SK-N-MC (cell line): ENCODE results near the gene POLR2F.

ENCODE experiments used
- EZH2 ChIP-seq: fragments of 200-600 bp; sonication (generic); IDR thresholded peaks from one replicate; pipeline ENCODE4 v1.6.1; 2017; ENCODE audit warnings: antibody characterized with exemption
- POLR2AphosphoS5 ChIP-seq: IDR thresholded peaks from 2 replicates; pipeline ENCODE4 v1.6.1; 2012; ENCODE audit warnings: mild to moderate bottlenecking, low read depth, low read length, borderline replicate concordance

- TF ChIP-seq EZH2 = no peak
- no peak for TF ChIP-seq POLR2AphosphoS5
These were observed 14.3 kb downstream of the POLR2F start for GRCh38 chr22:37967637-37968451.
